GM21786 (cell line): ENCODE results near the gene NDUFS8.

Source experiments
- ATAC-seq: cut with Tn5 transposase; IDR thresholded peaks from one replicate; pipeline ENCODE4 v1.9.1; 2021; ENCODE audit not compliant: unreplicated experiment

NDUFS8 gene

GRCh38 chr11:68076371-68077042 is 46.0 kb downstream of the NDUFS8 start:
- no peak for ATAC-seq

GRCh38 chr11:68077617-68078582 is 47.4 kb downstream of the NDUFS8 start:
- peak; percentile 83 for ATAC-seq

GRCh38 chr11:68080860-68081259 is 50.4 kb downstream of the NDUFS8 start:
- ATAC-seq, result no peak

- no peak for ATAC-seq
These were observed 51.2 kb downstream of the NDUFS8 start for GRCh38 chr11:68081691-68082090.

- no peak for ATAC-seq
These were observed 52.0 kb downstream of the NDUFS8 start for GRCh38 chr11:68082481-68082880.

GRCh38 chr11:68083517-68083916 is 53.0 kb downstream of the NDUFS8 start:
- ATAC-seq, result no peak
